NOMO-1 treated with DMSO at 0.1 percent for 48 hours (cell line): ENCODE results near the gene KLC1.
"Not testable (repeated sequence)": the region's sequence is repeated elsewhere in the genome, so short reads cannot be mapped to it uniquely, and the experiment has no call there.

ENCODE experiments used
- DNase-seq: peaks from one replicate; lab custom pipeline; 2025; ENCODE audit not compliant: unreplicated experiment; lab: John Stamatoyannopoulos, UW

Gene KLC1

GRCh38 chr14:103625356-103626095 is 3.5 kb upstream of the KLC1 start:
- DNase-seq: peak; percentile 21

DNA sequence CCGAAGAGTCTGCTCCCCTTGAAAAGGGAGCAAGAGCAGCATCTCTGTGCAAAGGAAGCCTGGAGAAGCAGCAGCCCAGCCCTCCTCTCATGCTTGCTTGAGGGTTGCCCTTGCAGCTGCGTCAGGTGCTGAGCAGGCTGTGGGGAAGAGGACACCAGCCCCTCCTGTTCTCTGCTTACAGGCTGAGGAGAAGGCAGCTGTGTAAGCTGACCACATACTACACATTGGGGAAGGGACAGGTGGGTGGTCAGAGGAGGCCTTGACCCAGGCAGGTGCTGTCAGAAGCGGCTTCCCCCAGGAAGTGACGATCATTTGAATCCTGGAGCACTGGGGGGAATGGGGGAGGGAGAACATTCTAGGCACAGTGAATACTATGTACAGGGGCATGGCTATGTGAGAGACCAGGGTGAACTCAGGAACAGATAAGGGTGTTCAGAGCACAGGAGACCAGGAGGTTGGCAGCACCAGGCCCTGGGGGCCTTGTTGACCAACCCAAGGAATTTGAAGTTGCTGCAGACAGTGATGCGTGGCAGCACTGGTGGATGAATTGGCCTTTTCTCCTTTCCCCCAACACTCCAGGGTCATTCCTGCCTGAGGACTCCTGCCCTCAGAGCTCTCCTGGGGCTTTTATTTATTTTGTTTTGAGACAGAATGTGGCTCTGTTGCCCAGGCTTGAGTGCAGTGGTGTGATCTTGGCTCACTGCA is 2.7 kb upstream of the KLC1 start:
- DNase-seq: no peak

DNA sequence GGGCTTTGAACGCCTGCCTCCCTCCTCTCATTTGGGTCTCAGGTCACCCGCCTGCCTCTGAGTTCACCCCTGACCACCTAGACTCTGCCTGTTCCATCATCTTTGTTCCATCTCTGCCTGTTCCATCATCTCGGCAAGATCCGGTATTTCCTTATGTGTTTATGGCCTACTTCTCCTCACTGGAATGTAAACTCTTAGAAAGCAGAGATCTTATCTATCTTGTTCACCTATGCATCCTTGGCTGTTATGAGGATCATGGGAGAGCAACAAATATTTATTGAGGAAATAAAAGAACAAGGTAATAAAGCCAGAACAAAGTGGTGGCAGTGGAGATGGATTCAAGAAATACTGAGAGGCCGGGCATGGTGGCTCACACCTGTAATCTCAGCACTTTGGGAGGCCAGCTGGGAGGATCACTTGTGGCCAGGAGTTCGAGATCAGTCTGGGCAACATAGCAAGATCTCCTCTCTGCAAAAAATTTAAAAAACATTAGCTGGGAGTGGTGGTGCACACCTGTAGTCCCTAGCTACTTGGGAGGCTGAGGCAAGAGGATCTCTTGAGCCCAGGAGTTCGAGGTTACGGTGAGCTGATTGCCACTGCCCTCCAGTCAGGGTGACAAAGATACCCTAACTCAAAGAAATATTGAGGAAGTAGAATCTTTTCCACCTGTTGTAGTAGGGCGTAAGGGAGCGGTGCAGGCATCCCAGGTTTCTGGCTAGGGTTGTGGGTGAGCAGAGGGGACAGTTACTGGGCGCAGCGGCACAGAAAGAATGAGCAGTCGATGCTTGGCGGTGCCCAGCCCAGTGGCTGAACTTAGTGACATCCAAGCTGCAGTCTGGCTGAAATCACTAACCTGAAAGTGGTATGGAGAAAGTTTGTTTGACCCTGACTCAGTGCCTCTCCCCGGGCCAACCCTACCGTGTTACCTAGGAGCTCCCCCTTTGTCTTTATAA is 1.7 kb upstream of the KLC1 start:
- no peak for DNase-seq

GRCh38 chr14:103628221-103628683 is 759 bp upstream of the KLC1 start:
- peak; percentile 38 for DNase-seq

- peak; percentile 17 for DNase-seq
These were observed 601 bp downstream of the KLC1 start for GRCh38 chr14:103629503-103630121.

DNA sequence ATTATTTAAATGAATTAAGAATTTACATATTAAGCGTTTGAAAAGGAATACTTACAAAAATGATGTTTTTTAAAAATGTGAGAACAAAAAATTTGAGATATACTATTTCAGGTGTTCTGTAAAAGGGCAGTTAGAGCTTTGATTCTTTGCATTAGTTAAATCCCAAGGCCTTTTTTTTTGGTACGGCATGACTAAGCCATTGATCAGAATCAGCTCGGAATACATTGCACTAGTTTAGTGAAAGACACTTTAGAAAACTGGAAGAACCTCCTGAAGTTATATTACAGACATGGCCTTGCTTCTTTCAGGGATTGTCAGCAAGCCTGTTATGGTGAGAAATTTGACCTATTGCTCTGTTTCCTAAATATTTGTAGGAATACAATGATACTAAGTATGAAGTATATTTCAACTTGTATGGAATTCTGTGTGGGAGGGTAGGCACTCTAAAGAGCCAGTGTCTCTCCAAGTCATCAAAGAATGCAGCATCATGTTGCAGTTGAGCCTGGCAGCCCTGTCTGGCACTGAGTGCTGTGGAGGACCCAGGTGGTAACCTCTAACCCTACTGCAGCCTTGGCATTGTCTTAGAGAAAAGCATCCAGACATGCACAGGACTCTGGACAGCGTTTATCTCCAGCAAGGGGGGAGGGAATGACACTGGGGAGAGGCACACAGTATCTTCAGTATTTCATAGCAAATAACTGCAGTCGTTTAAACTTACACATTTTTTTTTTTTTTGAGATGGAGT is 1.5 kb downstream of the KLC1 start:
- no peak for DNase-seq

GRCh38 chr14:103633391-103633790 is 4.4 kb downstream of the KLC1 start:
- no peak for DNase-seq

GRCh38 chr14:103634156-103634555 is 5.1 kb downstream of the KLC1 start:
- no peak for DNase-seq

- no peak for DNase-seq
These were observed 9.6 kb downstream of the KLC1 start for GRCh38 chr14:103638594-103638993.

DNA sequence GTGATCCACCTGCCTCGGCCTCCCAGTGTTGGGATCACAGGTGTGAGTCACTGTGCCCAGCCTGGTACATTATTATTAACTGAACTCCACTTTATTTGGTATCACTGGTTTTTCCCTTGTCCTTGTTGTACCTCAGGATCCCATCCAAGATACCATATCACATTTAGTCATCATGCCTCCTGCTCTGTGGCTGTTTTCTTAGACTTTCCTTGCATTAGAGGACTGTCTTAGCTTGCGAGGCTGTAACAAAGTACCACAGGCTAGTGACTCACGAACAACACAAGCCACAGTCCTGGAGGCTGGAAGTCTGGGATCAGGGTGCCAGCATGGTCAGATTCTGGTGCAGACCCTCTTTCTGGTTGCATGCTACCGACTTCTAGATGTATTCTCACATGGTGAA is 12.2 kb downstream of the KLC1 start:
- DNase-seq: no peak

DNA sequence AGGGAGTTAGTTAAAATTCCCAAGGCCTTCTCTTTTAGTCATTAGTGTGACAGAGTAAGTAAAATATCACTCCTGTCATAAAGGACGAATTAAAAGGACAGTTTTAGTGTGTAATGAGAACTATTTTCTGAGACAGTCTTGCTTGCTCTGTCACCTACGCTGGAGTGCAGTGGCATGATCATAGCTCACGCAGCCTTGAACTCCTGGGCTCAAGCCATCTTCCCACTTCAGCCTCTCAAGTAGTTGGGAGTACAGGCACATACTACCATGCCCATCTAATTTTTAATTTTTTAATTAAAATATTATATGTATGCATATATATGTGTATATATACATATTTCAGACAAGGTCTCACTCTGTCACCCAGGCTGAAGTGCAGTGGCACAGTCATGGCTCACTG is 17.2 kb downstream of the KLC1 start:
- DNase-seq: no peak

GRCh38 chr14:103649001-103649400 is 20.0 kb downstream of the KLC1 start:
- no peak for DNase-seq

GRCh38 chr14:103650213-103650612 is 21.2 kb downstream of the KLC1 start:
- no peak for DNase-seq

GRCh38 chr14:103651585-103651984 is 22.6 kb downstream of the KLC1 start:
- DNase-seq: no peak

DNA sequence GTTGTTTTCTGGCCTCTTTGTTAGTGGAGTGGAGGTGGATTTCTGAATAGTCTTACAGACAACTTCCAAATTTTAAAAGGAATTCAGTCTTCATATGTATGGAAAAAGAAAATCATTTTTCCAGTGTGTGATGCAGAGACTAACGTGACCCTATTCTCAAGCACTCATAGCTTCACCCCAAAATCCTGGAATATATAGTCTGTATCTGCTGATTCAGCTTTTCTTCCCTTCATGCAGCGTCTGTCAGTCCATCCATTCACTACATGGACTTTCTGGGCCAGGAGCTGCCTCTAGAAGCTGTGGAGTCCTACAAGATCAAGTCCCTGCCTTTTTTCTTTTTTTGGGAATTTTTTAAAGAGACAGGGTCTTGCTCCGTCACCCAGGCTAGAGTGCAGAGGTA is 23.8 kb downstream of the KLC1 start:
- DNase-seq: no peak

- not testable (repeated sequence) for DNase-seq
These were observed 24.3 kb downstream of the KLC1 start for GRCh38 chr14:103653336-103653735.

DNA sequence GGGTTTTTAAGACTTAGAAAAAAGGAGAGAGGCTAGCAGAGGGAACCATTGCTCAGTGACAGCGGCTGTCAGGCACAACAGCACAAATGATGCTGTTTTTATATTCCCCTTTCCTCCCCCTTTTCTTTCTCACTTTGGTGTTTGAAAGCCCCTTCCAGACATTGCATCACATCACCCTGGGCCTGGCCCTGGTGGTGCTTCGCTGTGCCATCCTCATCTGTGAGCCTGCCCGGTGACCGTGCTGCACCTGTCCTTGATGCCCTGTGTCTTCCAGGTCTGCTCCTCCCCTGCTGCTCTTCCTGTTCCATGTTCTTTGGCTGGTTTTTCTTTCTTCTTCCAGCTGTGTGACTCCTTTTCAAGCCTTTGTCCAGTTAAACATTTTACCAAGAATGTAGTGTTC is 24.8 kb downstream of the KLC1 start:
- DNase-seq: no peak

DNA sequence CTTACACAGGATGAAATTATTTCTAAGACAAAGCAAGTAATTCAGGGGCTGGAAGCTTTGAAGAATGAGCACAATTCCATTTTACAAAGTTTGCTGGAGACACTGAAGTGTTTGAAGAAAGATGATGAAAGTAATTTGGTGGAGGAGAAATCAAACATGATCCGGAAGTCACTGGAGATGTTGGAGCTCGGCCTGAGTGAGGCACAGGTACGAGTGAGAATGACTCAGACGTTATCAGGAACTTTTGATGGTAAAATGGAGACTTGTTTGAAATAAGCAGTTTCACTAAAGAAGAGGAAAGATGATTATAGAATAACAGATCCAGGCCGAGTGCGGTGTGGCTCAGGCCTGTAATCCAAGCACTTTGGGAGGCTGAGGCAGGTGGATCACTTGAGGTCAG is 25.6 kb downstream of the KLC1 start:
- no peak for DNase-seq

DNA sequence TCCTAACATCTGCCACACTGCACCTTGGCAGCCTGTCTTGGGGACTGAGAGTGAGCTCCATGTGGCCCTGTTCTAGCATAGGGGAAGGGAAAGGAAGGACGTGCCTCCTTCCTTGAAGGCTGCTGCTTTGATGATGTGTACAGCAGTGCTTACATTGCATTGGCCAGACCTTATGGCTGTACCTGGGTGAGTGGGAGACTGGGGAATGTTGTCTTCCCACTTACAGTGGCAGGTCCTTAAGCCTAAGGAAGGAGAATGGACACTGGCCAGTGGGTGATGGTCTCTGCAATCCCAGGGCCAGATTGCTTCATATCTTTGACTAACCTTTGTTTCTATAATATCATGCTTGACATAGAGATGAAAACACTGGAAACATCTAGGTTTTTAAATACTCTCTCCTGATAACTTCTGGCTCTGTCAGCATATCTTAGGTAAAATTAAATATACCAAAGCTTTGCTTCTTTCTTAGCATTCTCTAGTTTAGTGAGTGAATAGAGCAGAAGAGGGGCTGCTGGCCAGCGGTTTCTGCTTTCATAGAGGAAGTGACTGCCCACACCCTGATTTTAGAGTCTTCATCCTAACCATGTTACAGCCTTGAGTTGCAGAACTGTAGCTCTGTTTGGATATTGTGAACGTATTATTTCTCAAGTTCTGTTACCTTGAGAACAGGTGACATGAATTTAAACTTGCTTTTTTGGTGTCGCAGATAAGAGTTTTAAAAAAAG is 27.2 kb downstream of the KLC1 start:
- peak; percentile 20 for DNase-seq

DNA sequence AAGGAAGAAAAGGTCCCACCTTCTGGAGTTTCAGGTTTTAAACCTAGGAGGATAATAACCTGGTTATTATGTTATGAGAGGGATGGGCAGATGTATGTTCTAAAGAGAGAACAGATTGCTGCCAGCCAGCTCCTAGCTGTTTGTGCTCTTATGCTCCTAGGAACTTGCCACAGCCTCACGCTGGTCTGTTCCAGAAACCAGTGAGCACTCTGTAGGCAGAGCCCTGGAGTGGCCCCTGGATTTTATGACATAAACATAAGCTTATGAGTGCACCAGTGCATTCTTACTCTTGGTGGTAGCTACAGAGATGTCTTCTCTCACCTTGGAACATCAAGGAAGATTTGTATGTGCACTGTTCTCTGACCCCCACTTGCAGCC is 27.7 kb downstream of the KLC1 start:
- DNase-seq: no peak
